ENCODE measurements around the gene PLK4. TPM values are rescaled to one million over a fixed set of nuclear protein-coding genes. Genes with fewer than 3 reads are reported as not detected.

The PLK4 gene
- 55.7 and 66.5 TPM in 2 replicates for total RNA-seq (2014; rRNA removed; shearing (Covaris generic))

DNA sequence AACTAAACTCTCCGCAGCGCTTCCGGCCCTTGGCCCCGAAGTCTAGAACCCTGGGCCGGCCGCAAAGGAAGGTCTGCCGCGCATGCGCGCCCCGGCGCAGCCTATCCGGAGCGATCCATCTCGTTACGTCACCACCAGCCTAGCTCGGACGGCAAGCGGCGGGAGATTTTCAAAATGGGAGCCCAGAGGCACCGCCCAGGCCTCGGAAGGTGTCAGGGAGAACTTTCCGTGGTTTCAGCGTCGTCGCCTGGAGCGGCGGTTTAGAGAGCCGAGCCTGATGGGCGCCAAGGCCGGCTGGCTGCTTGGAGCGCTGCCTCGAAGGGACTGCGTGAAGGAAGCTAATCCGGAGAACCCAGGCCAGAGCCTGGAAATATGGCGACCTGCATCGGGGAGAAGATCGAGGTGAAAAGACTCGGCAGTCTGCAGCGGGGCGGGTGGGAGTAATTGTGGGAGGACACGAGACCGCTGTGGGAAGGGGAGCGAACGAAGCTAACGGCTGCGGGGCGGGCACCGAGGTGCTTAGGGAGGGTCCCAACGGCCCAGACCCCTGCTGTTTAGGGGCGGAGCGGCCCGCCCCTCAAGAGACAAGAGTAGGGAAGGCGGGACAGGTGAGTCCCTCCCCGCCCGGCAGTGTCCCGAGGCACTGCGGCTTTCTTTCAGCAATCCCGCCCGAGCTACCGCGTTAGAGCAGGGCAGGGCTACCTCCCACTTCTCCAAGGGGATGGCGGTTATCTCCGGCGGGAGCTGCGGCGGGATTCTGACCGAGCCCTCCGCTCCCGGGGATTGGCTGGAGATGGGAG is at the start of gene PLK4:
Gene PLK4, plus strand, starts transcription at position 131 of the 800 bp plus-strand sequence. Its CDS starts 242 bp downstream, at position 373.
- H3K27ac ChIP-seq = peak within 1 kb of the TSS; percentile 96
- DNase-seq = peak; percentile 96 to 97
- H3K4me1 ChIP-seq = no peaks in the 10 kb centered on the region; the same call in 1 of the 2 replicates
- H3K4me3 ChIP-seq = peak within 1 kb of the TSS; percentile 91
- peaks cover 31% of the 10 kb centered on the region for H3K36me3 ChIP-seq
- H3K27me3 ChIP-seq = no peaks in the 10 kb centered on the region
- no peaks in the 10 kb centered on the region for H3K9me3 ChIP-seq (replicated peaks)

DNA sequence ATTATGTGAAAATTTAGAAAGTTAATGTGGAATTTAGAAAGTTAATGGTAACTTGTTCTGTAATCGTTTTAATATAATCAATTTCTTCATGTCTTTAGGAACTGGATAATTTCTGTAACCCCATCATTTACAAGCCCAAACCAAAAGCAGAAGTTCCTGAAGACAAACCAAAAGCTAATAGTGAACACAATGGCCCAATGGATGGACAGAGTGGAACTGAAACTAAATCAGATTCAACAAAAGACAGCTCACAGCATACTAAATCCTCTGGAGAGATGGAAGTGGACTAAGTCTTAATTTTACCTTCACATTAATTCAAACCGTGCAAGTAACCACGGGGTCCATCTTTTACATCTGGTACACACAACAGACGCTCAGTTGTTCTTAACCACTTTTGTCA is 48.1 kb upstream of the PLK4 start:
- Histone ChIP-seq H3K9me3 (replicated peaks) (no peaks in the 10 kb centered on the region), H3K4me3 (no peak overlapping the region), H3K27me3 (no peaks in the 10 kb centered on the region), H3K36me3 (no peaks in the 10 kb centered on the region), H3K4me1 (no peaks in the 10 kb centered on the region), H3K27ac (no peak overlapping the region)
- no peak for DNase-seq

DNA sequence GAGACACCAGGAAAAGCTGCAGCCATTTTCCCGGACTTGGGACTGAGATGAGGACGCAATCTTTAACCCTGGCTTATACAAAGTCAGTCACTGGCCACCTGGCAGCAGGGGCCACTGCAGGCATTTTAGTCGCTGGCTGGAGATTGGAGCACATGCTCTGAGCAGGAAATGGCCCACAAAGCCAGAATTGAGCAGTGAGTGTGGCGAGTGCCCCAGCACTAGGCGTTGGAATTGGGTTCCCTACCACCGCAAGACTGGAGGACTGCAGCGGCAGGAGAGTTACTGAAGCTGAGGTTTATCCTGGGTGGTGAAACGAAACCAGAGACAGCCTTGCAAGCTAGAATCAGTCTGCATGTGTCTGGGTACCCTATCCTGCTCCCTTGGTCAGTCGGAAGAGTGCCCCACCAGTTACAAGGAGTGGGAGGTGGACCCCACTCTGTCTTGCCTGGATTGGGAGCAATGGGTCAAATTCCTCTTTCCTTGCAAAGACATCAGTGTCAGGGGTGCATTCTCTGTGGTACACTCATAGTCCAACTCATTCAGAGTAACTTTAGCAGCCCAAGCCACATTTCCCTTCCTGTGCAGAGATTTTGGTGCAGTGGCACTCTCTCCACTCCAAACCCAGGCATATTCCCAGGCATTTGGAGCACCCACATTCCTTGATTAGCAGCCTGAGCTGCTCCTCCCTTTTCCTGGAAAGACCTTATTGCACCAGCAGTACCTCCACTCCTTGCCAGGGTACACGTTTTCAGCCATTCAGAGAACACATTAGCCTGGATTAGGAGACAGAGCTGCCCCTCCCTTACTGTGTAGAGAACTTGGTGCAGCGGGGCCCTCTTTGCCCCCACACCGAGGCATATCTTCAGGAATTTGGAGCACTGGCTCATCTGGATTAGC is 36.7 kb upstream of the PLK4 start:
- Histone ChIP-seq H3K4me1 (no peaks in the 10 kb centered on the region), H3K9me3 (replicated peaks) (no peaks in the 10 kb centered on the region), H3K27ac (no peak overlapping the region), H3K36me3 (no peaks in the 10 kb centered on the region), H3K27me3 (no peaks in the 10 kb centered on the region), H3K4me3 (no peak overlapping the region)
- no peak for DNase-seq

DNA sequence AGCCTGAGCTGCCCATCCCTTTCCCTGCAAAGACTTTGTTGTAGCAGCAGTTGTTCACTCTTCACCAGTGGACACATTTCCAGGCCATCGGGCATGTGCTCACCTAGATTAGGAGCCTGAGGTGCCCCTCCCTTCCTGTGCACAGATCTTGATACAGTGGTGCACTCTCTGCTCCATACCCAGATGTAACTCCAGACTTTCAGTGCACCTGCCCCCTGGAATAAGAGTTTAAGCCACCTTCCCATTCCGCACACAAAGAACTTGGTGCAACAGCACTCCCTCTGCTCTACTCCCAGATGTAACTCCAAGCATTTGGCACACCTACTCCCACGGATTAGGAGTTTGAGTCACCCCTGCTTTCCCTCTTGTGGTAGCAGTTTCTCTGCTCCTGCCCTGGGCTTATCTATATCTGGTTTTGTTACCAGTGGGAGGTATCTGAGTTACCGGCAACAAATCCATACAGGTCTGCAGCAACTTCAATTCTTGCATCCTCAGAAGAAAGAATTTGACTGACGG is 36.0 kb upstream of the PLK4 start:
- Histone ChIP-seq H3K4me3 (no peak overlapping the region), H3K27ac (no peak overlapping the region), H3K4me1 (no peaks in the 10 kb centered on the region), H3K27me3 (no peaks in the 10 kb centered on the region), H3K36me3 (no peaks in the 10 kb centered on the region), H3K9me3 (replicated peaks) (no peaks in the 10 kb centered on the region)
- DNase-seq = no peak

DNA sequence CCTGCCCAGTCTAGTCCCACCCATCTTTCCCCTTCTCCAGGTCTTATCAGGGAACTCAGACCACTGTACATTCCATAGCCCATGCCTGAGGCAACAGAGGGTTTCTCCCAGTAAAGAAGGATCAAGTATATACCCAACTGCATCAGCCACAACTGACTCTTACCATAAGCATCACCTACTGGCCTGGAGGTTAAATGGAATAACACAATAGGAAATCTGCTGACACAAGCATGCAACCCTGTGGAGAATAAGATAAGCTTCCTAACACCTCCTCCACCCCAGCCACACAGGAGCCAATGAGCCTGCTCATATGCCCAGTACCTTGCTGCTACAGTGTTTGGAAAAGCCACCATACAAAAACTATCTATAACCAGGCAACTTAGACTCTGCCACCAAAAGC is 34.6 kb upstream of the PLK4 start:
- Histone ChIP-seq H3K4me3 (no peak overlapping the region), H3K36me3 (no peaks in the 10 kb centered on the region), H3K4me1 (no peaks in the 10 kb centered on the region), H3K9me3 (replicated peaks) (peaks cover 7% of the 10 kb centered on the region; the same call in 1 of the 2 replicates), H3K27me3 (no peaks in the 10 kb centered on the region), H3K27ac (no peak overlapping the region)
- DNase-seq = no peak

DNA sequence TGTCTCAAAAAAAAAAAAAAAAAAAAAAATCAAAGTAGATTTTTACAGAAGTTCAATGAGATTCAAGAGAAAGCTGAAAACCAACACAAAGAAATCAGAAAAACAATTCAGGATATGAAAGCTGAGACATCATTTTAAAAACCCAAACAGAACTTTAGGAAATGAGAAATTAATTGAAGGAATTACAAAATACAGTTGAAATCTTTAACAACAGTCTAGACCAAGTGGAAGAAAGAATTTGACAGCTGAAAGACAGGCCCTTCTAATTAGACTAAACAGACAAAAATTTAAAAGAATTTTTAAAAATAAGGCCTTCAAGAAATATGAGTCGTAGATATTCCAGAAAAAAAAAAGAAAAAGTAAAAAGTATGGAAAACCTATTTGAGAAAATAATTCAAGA is 33.9 kb upstream of the PLK4 start:
- Histone ChIP-seq H3K36me3 (no peaks in the 10 kb centered on the region), H3K27me3 (no peaks in the 10 kb centered on the region), H3K27ac (no peak overlapping the region), H3K9me3 (replicated peaks) (peaks cover 7% of the 10 kb centered on the region; the same call in 1 of the 2 replicates), H3K4me1 (no peaks in the 10 kb centered on the region), H3K4me3 (no peak overlapping the region)
- no peak for DNase-seq

DNA sequence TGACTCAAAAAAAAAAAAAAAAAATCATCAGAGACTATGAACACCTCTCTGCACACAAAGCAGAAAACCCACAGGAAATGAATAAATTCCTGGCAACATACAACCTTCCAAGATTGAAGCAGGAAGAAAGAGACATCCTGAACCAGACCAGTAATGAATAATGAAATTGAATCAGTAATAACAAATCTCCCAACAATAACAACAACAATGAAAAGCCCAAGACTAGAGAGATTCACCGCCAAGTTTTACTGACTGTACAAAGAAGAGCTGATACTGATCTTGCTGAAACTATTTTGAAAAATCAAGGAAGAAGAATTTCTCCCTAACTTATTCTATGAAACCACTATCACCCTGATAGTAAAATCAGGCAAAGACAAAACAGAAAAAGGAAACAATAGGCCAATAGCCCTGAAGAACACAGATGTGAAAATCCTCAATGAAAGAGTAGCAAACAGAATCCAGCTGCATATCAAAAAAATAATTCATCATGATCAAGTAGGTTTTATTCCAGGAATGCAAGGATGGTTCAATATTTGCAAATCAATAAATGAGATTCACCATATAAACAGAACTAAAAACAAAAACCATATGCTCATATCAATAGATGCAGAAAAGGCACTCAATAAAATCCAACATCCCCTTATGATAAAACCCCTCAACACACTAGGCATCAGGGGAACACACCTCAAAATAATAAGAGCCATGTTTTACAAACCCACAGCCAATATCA is 31.0 kb upstream of the PLK4 start:
- H3K27ac ChIP-seq = no peak overlapping the region
- DNase-seq = no peak
- H3K4me3 ChIP-seq = no peak overlapping the region
- no peaks in the 10 kb centered on the region for H3K4me1 ChIP-seq
- H3K36me3 ChIP-seq = no peaks in the 10 kb centered on the region
- peaks cover 7% of the 10 kb centered on the region; the same call in 1 of the 2 replicates for H3K9me3 ChIP-seq (replicated peaks)
- no peaks in the 10 kb centered on the region for H3K27me3 ChIP-seq

DNA sequence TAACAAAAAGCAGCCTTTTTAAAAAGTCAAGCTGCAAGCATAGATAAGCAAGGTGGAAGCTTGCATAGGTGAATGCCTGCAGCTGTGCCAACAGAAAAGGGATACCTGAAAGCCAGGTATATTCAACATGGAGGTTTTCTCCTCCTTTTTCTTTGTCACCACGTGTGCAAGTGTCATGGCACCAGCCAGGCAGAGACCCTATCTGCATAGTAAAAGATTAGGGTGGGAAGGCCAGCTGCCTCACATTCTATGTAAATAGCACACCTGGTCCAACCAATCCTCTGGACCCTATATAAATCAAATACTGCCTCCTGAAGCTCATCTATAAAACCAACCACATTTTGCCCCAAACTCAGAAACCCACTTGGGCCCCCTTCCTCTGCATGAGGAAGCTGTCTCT is 28.0 kb upstream of the PLK4 start:
- Histone ChIP-seq H3K36me3 (no peaks in the 10 kb centered on the region), H3K9me3 (replicated peaks) (peaks cover 7% of the 10 kb centered on the region; the same call in 1 of the 2 replicates), H3K27me3 (no peaks in the 10 kb centered on the region), H3K4me3 (no peak overlapping the region), H3K27ac (no peak overlapping the region), H3K4me1 (peaks cover 14% of the 10 kb centered on the region)
- no peak for DNase-seq

DNA sequence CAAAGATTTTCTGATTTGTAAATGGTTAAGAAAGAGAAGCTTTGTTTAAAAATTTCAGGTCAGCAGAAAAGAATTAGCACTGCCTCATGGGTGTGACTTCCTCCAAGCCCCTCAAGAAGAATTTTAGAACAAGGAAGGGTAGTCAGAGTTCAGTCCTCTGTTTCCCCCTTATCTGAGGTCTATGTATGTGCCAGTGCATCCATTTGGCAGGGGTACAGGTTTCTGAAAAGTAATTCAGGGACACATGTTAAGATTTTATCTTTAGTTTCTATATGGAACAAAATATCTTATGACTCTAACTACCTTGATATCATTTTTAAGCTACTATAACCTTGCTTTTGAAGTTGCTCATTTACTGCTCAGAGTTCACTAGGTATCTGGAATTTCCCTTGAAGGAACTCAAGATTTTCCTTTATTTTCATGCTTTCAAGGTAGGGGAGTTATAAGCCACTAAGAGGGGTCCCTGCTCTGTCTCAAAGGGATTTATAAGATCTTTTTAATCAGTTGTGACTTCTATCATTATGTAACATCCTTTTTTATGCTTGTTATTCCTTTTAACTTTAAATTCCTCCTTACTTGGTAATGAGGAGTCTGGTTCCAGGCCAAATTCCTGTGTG is 24.4 kb upstream of the PLK4 start:
- no peaks in the 10 kb centered on the region for H3K36me3 ChIP-seq
- H3K4me3 ChIP-seq = no peak overlapping the region
- H3K4me1 ChIP-seq = peaks cover 15% of the 10 kb centered on the region
- no peak for DNase-seq
- H3K27me3 ChIP-seq = no peaks in the 10 kb centered on the region
- H3K27ac ChIP-seq = peak overlapping the region; percentile 66
- 0 out of 2 replicates have a peak, but pooled peaks cover 3% of the 10 kb centered on the region for H3K9me3 ChIP-seq (replicated peaks)

DNA sequence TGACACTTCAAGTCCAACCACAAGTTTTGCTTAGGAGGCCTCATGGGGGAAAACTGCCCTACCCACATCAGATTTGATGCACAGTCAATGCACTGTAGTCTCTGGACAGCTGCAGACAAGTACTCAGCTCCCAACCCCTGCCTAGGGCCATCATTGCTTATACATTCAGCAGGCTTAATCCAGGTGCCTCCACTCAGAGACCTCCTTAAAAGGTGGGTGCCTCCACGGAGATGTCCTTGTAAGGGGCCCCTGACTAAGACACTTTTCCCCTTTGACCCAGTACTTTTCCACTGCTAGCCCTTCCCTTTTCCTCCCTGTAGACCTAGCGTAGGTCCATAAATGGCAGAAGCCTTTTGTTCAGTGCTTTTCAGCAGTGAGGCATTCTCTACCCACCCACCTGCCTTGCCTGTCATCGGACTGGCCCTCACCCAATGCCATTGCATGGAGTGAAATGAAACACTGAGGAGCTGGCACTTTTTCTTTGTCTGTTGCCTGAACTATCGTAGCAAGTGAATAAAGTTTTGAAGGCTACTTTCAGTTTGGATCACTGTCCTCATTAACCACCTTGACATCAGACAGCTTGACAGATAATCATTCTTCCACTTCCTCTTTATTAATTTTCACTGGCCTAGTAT is 23.8 kb upstream of the PLK4 start:
- Histone ChIP-seq H3K4me1 (peaks cover 15% of the 10 kb centered on the region), H3K27ac (peak overlapping the region; percentile 66), H3K27me3 (no peaks in the 10 kb centered on the region), H3K4me3 (no peak overlapping the region), H3K36me3 (no peaks in the 10 kb centered on the region), H3K9me3 (replicated peaks) (0 out of 2 replicates have a peak, but pooled peaks cover 3% of the 10 kb centered on the region)
- DNase-seq = peak; percentile 77

DNA sequence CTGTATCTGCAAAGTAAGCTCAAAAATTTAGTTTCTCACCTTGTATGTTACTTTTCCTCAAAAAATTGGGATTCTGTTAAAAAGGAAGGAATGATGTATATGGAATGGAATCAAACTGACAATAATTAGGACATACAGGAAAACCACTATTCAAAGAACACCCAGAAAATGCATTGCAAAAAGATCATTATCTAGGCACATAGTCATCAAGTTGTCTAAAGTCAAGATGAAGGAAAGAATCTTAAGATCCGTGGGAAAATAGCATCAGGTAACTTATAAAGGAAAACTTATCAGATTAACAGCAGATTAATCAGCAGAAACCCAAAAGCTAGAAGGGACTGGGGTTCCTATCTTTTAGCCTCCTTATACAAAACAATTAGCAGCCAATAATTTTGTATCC is 23.1 kb upstream of the PLK4 start:
- Histone ChIP-seq H3K4me1 (peaks cover 15% of the 10 kb centered on the region), H3K4me3 (no peak overlapping the region), H3K27me3 (no peaks in the 10 kb centered on the region), H3K9me3 (replicated peaks) (0 out of 2 replicates have a peak, but pooled peaks cover 3% of the 10 kb centered on the region), H3K36me3 (no peaks in the 10 kb centered on the region), H3K27ac (peak overlapping the region; percentile 66; the same call in 1 of the 2 replicates)
- DNase-seq = no peak

DNA sequence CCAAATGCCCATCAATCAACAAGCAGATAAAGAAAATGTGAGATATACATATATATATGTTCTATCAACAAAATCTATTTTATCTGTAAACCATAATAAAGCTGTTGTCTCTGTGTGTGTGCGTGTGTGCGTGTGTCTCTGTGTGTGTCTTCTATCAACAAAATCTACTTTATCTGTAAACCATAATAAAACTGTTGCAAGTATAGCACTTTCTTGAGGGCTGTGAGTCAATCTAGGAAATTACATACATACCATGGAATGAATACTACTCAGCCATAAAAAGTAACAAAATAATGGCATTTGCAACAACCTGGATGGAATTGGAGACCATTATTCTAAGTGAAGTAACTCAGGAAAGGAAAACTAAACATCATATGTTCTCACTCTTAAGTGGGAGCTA is 12.5 kb upstream of the PLK4 start:
- H3K27me3 ChIP-seq = no peaks in the 10 kb centered on the region
- no peak overlapping the region for H3K27ac ChIP-seq
- no peaks in the 10 kb centered on the region for H3K9me3 ChIP-seq (replicated peaks)
- H3K4me3 ChIP-seq = no peak overlapping the region
- H3K36me3 ChIP-seq = no peaks in the 10 kb centered on the region
- no peaks in the 10 kb centered on the region for H3K4me1 ChIP-seq
- no peak for DNase-seq

DNA sequence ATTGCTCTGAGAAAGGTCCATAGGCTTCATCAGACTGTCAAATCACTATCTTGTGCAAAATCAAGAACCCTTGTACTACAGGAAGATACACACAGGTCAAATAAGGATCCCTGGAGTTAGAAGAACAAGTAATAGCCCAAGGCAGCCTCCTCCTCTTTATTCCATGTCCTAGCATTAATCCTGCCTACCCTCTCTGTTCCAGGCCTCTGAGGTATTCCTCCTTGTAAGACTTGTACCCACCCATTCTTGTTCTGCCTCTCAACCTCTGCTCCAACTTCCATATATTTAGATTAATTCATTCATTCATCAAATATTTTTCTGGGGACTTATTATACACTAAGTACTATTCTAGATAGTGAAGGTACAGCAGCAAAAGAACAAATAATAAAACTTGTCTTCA is 10.4 kb upstream of the PLK4 start:
- H3K36me3 ChIP-seq = no peaks in the 10 kb centered on the region
- no peaks in the 10 kb centered on the region for H3K4me1 ChIP-seq
- H3K27me3 ChIP-seq = no peaks in the 10 kb centered on the region
- no peaks in the 10 kb centered on the region for H3K9me3 ChIP-seq (replicated peaks)
- H3K4me3 ChIP-seq = no peak overlapping the region
- DNase-seq = no peak
- no peak overlapping the region for H3K27ac ChIP-seq

DNA sequence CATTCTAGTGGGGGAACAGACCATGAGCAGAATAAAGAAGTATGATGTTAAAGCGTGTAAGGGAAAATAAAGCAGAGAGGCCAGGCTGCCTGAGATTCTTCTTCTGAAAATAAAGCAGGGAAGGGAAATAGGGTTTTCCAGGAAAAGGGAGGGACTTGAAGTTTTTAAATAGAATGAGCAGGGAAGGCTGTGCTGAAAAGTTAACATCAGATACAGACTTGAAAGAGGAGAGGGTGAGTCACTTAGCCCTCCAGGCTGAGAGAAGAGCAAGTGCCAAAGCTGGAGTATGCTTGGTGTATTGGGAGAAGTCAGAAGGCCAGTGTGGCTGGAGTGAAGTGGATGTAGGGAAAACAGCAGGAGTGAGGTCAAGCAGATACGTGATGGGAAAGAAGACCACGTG is 10.0 kb upstream of the PLK4 start:
- H3K4me3 ChIP-seq = no peak overlapping the region
- H3K4me1 ChIP-seq = no peaks in the 10 kb centered on the region

More for the DNA sequence above, 10.0 kb upstream of the PLK4 start:
- DNase-seq = no peak
- no peaks in the 10 kb centered on the region for H3K9me3 ChIP-seq (replicated peaks)
- no peak overlapping the region for H3K27ac ChIP-seq
- H3K36me3 ChIP-seq = no peaks in the 10 kb centered on the region
- H3K27me3 ChIP-seq = no peaks in the 10 kb centered on the region
